Karpas-422 (cell line): ENCODE data around the gene EDC4. TPM values are rescaled to one million over a fixed set of nuclear protein-coding genes. Genes with fewer than 3 reads are reported as not detected.

ENCODE experiments used
- DNase-seq: peaks from one replicate; pipeline ENCODE4 v3.0.0-alpha.2; 2015
- H2AFZ ChIP-seq: fragments of 200-600 bp; sonication (generic); 2 replicates; pipeline ENCODE4 v1.6.1; 2014; ENCODE audit warnings: antibody characterized with exemption, low read length, mixed read lengths
- H3K27ac ChIP-seq: fragments of 200-600 bp; sonication (generic); 2 replicates; pipeline ENCODE4 v1.5.1; 2014; ENCODE audit warnings: mild to moderate bottlenecking, low read length, moderate library complexity
- H3K27me3 ChIP-seq: fragments of 200-600 bp; sonication (generic); 2 replicates; pipeline ENCODE4 v1.6.1; 2014; ENCODE audit warnings: low read length, mixed read lengths
- H3K36me3 ChIP-seq: fragments of 200-600 bp; sonication (generic); 2 replicates; pipeline ENCODE4 v1.6.1; 2014; ENCODE audit warnings: low read length, mixed read lengths; ENCODE audit not compliant: insufficient read depth
- H3K4me1 ChIP-seq: fragments of 200-600 bp; sonication (generic); 2 replicates; pipeline ENCODE4 v1.6.1; 2014; ENCODE audit warnings: mild to moderate bottlenecking, low read length, mixed read lengths
- H3K4me2 ChIP-seq: fragments of 200-600 bp; sonication (generic); 2 replicates; pipeline ENCODE4 v1.6.1; 2014; ENCODE audit warnings: low read length, low read depth, mild to moderate bottlenecking; ENCODE audit not compliant: poor library complexity, severe bottlenecking
- H3K4me3 ChIP-seq: fragments of 200-600 bp; sonication (generic); 2 replicates; pipeline ENCODE4 v1.5.1; 2014; ENCODE audit warnings: mild to moderate bottlenecking, antibody characterized with exemption, low read length, mixed read lengths
- H3K79me2 ChIP-seq: fragments of 200-600 bp; sonication (generic); 2 replicates; pipeline ENCODE4 v1.6.1; 2014; ENCODE audit warnings: mild to moderate bottlenecking, low read length, mixed read lengths
- H3K9ac ChIP-seq: fragments of 200-600 bp; sonication (generic); 2 replicates; pipeline ENCODE4 v1.6.0; 2014; ENCODE audit warnings: low read length
- H3K9me2 ChIP-seq: fragments of 200-600 bp; sonication (generic), shearing (Covaris generic); replicated peaks from 2 replicates; pipeline ENCODE4 v1.6.0; 2014; ENCODE audit warnings: mild to moderate bottlenecking, low read length, moderate library complexity; ENCODE audit not compliant: insufficient read depth
- H3K9me3 ChIP-seq: fragments of 300-700, 200-600 bp; sonication (generic); 2 replicates; pipeline ENCODE4 v1.6.1; 2014; ENCODE audit warnings: low read length, mixed read lengths
- H4K20me1 ChIP-seq: fragments of 200-600 bp; sonication (generic); 2 replicates; pipeline ENCODE4 v1.6.1; 2014; ENCODE audit warnings: mild to moderate bottlenecking, antibody characterized with exemption, low read length, low read depth; ENCODE audit not compliant: insufficient read depth
- small RNA-seq: library from RNA; depleted of rRNA; stranded (forward); fragments of <200 nt; gene quantifications from one replicate; pipeline ENCODE3, GENCODE V24; 2014
- total RNA-seq: library from RNA; depleted of rRNA; stranded (reverse); fragments of >200 nt; shearing (Covaris generic); gene quantifications from 2 replicates; pipeline ENCODE4 v1.2.3, GENCODE V29; 2014; ENCODE audit warnings: low replicate concordance; rRNA removed

Gene EDC4
- total RNA-seq, 1 experiment from 2014 or later = 52.1 TPM

DNA sequence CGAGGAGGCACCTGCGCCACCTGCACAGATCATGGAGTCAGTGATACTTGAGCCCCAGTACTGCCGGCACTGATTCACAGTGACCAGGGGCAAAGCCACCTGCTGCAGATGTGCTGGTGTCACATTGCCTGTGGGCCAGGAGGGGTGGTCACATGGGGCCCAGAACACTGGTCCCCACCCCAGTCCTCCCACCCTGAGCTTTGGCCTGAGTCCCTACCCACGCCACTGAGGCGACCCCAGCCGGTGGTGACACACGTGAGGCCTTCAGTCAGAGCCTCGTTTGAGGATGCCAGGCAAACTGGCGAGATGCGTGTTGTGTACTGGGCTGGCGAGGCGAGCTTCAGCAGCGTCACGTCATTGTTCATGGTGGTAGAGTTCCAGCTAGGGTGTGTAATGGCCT lies 57.3 kb downstream of the EDC4 start:
- no peak for DNase-seq
- Histone ChIP-seq H3K27me3 (no peaks in the 10 kb centered on the region), H3K79me2 (peaks cover 6% of the 10 kb centered on the region), H3K36me3 (peaks cover 18% of the 10 kb centered on the region; the same call in 1 of the 2 replicates), H2AFZ (no peak overlapping the region), H3K4me1 (peaks cover 23% of the 10 kb centered on the region), H3K27ac (no peak overlapping the region), H4K20me1 (no peaks in the 10 kb centered on the region), H3K4me2 (no peak overlapping the region), H3K4me3 (no peak overlapping the region), H3K9me2 (no peaks in the 10 kb centered on the region), H3K9me3 (no peaks in the 10 kb centered on the region), H3K9ac (no peak overlapping the region)

DNA sequence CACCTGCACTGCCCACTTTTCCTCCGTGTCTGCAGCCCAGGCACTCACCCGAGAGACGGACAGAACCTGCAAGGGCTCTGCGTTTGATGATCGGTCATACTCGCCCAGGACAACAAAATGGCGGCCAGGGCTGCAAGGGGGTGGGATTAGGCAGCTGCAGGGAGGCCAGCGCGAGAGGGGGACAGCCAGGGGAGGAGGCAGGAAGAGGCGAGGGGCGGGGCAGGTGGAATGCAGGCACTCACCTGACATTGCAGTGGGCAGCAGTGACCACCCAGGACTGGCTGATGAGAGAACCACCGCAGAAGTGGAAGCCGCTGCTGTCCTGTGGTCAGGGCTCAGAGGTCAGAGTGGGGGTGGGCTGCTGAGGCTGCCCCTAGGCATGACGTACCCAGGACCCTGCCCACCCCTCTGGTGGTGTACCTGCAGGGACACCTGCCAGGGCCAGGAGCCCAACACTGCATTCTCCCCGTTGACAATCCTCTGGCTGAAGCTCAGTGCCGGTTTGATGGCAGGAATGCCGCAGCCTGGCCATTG lies 57.9 kb downstream of the EDC4 start:
- Histone ChIP-seq H3K36me3 (peaks cover 19% of the 10 kb centered on the region; the same call in 1 of the 2 replicates), H4K20me1 (no peaks in the 10 kb centered on the region)

More for the DNA sequence above, 57.9 kb downstream of the EDC4 start:
- Histone ChIP-seq H3K4me1 (peaks cover 26% of the 10 kb centered on the region), H3K27ac (no peak overlapping the region), H3K4me2 (no peak overlapping the region), H3K9me3 (no peaks in the 10 kb centered on the region), H3K9ac (no peak overlapping the region), H3K79me2 (peaks cover 9% of the 10 kb centered on the region), H2AFZ (no peak overlapping the region), H3K4me3 (no peak overlapping the region), H3K27me3 (no peaks in the 10 kb centered on the region), H3K9me2 (no peaks in the 10 kb centered on the region)
- DNase-seq = no peak

Small RNA genes within 50 kb of the gene (small RNA-seq; reads per million reads assigned to genes)
- gene AC040162.2 (0.12 reads per million), gene NRN1L (not detected)

Other genes with a start within 250 kb of the EDC4 start
- gene CARMIL2, start 227.9 kb upstream of the EDC4 start, total RNA-seq = 18.6 and 60.6 TPM in 2 replicates
- 19.1 and 50.4 TPM in 2 replicates for gene ACD, start 212.8 kb upstream of the EDC4 start, total RNA-seq
- 13.6 and 16.3 TPM in 2 replicates for gene PARD6A, start 212.1 kb upstream of the EDC4 start, total RNA-seq
- 8.4 and 26.8 TPM in 2 replicates for gene ENKD1, start 206.3 kb upstream of the EDC4 start, total RNA-seq
- gene C16orf86, start 206.2 kb upstream of the EDC4 start, total RNA-seq = 13.8 and 18.4 TPM in 2 replicates
- 12.9 and 34.8 TPM in 2 replicates for gene GFOD2, start 153.7 kb upstream of the EDC4 start, total RNA-seq
- 9.3 and 10.7 TPM in 2 replicates for gene RANBP10, start 66.5 kb upstream of the EDC4 start, total RNA-seq
- gene TSNAXIP1, start 66.2 kb upstream of the EDC4 start, total RNA-seq = 0.52 and 1.1 TPM in 2 replicates
- gene THAP11, start 30.7 kb upstream of the EDC4 start, total RNA-seq = 57.1 and 89.9 TPM in 2 replicates
- 179 and 237 TPM in 2 replicates for gene NUTF2, start 26.1 kb upstream of the EDC4 start, total RNA-seq
- 22.0 and 36.0 TPM in 2 replicates for gene CENPT, start 25.4 kb upstream of the EDC4 start, total RNA-seq
- 0.56 TPM in 1 of 2 replicates, not detected in the other for gene NRN1L, start 11.8 kb downstream of the EDC4 start, total RNA-seq
- 7.2 and 14.2 TPM in 2 replicates for gene PSKH1, start 20.2 kb downstream of the EDC4 start, total RNA-seq
- gene CTRL, start 58.8 kb downstream of the EDC4 start, total RNA-seq = 1.0 and 1.6 TPM in 2 replicates
- gene PSMB10, start 63.8 kb downstream of the EDC4 start, total RNA-seq = 92.4 and 264 TPM in 2 replicates
- 1.1 and 1.3 TPM in 2 replicates for gene LCAT, start 71.1 kb downstream of the EDC4 start, total RNA-seq
- 11.0 and 15.4 TPM in 2 replicates for gene SLC12A4, start 95.6 kb downstream of the EDC4 start, total RNA-seq
- gene DPEP3, start 107.4 kb downstream of the EDC4 start, total RNA-seq = not detected in 2 replicates
- gene DPEP2, start 126.4 kb downstream of the EDC4 start, total RNA-seq = not detected in 2 replicates
- not detected in 2 replicates for gene DPEP2NB, start 142.9 kb downstream of the EDC4 start, total RNA-seq
- 10.8 and 20.9 TPM in 2 replicates for gene DDX28, start 150.2 kb downstream of the EDC4 start, total RNA-seq
- gene DUS2, start 150.2 kb downstream of the EDC4 start, total RNA-seq = 23.7 and 35.8 TPM in 2 replicates
- 39.1 and 72.3 TPM in 2 replicates for gene NFATC3, start 212.3 kb downstream of the EDC4 start, total RNA-seq